Activated CD4-positive, CD25-positive, alpha-beta regulatory T cell treated with anti-CD3 and anti-CD28 coated beads, Interleukin-2, amount 50 U/mL, for 72 hours (primary cell): Measurements from ENCODE around the gene PHEX.

ENCODE experiments used
- DNase-seq: peaks from one replicate; pipeline ENCODE4 v3.0.0; 2021

The PHEX gene

DNA sequence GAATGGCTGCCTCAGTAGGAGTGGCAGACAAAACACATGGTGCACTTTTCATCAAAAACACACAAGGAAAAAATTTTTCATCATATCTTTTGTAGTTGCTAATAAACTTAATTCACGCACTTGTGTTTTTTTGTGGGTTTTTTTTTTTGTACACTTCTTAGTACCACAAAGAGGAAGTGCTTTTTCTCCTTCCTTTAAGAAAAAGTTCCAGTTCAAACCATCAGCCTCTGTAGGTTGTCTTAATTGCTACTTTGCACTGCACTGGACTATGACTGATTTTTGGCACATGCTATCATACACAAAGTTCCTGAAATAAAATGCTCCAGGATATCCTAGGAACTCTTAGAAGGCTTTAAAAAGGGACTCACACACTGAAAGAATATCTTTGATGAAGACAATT lies at the start of gene PHEX:
PHEX (plus strand) TSS at position 242 of the 400 bp plus-strand sequence. CDS start 681 bp downstream, outside the sequence.
- no peak for DNase-seq

DNA sequence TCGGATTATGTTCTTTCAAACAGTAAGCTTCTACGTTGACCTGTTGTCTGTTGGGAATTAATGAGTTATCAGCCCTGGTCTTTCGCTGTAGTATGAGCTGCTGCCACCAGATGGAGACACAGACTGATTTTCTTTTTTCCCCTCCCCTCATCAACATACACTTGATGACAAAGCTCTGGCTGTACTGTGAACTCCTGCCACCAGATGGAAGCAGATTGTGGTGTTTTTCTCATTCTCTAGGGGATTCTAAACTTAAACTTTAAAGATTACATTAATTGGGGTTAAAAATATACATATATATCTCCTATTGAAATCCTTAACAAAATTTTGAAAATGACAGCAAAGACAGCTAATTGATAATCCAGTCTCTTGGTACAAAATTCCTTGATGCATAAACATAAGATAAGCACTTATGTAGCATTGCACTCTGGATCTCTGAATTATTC lies 46.8 kb upstream of the PHEX start:
- peak; percentile 59 for DNase-seq

DNA sequence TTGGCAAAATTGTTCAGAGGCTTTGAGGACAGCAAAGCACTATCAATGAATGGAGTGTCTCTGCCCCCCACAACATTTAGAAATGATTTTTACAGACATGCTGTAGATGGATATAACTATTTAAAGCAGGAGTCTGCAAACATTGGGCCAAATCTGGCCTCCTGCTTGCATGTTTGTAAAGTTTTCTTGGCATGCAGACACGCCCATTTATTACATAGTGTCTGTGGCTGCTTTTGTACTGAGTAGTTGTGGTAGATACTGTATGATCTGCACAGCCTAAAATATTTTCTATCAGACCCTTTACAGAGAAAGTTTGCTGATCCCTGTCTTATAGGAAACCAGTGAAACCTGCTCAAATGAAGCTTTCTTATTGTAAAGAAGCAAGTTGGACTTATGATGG lies 45.5 kb upstream of the PHEX start:
- DNase-seq, result no peak

DNA sequence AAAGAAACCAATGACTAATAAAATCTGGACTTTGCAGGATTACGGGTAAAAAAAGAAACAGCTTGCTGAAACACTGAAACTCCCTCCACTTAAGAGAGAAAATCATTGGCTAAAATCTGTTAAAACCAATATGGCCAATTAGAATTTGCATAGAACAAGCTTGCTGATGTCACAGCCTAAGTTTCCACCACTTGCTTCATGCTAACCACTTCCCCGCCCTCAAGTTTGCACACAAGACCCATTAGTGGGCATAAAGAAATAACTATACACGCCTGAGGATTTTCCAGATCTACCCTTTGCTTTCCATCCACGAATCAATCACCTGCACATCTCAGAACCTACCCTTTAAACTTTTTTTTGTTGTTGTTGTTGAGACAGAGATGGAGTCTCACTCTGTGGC lies 42.7 kb upstream of the PHEX start:
- no peak for DNase-seq

DNA sequence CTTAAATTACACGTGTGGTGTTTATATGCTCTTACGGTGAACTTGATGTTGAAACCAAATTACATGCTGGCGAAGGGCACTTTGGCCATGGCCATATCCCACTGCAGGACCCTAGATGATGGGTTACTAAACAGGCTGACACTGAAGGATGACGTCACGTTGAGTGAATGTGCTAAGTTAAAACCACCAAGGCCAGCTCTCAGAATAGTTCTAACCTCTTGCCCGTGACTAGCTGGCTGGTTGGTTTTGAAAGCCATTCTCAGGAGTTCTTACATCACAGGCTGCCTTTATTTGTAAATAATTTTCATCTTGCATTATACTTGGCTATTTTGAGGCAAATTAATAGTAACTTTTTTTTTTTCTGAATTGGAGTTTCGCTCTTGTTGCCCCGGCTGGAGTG lies 41.3 kb upstream of the PHEX start:
- no peak for DNase-seq

DNA sequence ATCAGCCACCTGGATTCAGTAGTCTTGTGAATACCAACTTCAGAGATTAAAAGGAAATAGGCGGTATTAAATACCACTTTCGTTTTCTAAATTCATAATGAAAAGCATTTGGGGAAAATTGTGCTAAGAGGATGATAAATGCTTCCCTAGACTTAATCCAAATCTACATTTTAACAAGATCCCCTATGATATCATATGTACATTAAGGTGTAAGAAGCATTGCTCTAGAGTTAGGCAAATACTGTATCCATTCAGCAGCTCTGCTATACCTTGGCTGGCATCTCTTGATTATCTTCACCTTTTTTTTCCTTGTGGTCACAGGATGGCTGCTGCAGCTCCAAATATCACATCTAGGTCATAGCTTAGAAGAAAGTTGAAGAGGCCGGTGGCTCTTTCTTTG lies 40.6 kb upstream of the PHEX start:
- no peak for DNase-seq

DNA sequence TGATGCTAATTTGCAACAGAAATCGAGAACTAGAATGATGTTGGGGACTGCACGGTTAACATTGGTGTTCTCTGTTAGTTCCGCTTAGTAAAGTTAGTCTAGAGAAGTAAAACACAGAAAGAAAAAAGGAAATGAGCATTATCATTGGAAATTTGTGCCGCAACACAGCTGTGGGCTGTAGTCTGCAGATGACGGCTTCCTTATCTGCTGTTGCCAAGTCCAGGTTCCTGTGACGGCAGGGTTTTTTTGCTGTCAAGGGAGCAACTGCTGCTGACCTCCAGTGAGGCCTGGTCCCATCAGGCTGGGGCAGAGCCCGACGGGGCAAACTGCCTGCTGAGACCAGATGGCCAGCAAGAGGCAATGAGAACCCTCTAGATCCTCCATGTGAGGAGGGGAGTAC lies 38.9 kb upstream of the PHEX start:
- no peak for DNase-seq

DNA sequence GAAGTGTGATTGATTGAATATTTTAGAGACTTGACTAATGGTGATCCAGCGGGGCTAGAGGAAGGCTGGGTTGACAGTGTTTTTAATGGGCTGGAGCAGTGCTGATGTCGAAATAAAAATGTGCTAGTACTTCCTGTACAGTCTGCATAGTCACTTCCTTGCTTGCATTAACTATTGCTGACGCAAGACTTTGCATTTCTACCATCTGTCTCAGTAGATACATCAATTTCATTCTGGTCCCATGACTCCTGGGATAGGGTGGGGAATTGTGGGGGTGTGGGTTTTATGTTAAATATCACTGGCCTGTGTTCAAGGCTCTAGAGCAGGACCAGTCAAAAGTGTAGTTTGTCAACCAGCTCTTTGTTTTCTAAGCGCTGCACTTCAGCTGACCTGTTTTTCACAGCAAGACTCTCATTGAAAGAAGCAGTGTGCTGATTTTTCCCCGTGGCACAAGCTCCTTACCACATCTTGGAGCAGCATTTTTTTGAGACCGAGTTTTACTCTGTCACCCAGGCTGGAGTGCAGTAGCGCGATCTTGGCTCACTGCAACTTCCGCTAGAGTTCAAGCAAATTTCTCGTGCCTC lies 35.2 kb upstream of the PHEX start:
- no peak for DNase-seq

DNA sequence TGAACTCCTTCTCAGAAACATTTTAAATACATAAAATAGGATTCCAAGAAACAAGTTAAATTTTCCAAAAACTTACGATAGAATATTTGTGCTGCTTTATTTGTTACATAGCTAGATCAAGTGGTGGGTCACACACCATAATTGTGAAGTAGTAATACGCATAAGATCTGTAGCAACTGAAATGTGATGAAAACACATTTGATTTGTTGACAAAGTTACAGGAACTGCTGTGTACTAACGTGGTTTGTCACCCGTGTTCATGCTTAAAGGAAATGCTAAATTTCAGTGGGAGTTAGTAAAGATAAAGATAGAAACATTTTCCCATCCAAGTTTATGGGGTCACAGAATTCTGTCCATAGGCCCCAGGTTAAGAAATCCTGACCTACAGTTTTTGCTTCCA lies 34.1 kb upstream of the PHEX start:
- no peak for DNase-seq

DNA sequence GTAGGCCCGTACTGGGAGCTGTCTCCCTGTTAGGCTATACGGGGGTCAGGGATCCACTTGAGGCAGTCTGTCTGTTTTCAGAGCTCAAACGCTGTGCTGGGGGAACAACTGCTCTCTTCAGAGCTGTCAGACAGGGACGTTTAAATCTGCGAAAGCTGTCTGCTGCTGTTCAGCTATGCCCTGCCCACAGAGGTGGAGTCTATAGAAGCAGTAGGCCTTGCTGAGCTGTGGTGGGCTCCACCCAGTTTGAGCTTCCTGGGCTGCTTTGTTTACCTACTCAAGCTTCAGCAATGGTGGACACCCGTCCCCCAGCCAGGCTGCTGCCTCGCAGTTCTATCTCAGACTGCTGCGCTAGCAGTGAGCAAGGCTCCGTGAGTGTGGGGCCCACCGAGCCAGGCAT lies 27.3 kb upstream of the PHEX start:
- DNase-seq, result no peak

DNA sequence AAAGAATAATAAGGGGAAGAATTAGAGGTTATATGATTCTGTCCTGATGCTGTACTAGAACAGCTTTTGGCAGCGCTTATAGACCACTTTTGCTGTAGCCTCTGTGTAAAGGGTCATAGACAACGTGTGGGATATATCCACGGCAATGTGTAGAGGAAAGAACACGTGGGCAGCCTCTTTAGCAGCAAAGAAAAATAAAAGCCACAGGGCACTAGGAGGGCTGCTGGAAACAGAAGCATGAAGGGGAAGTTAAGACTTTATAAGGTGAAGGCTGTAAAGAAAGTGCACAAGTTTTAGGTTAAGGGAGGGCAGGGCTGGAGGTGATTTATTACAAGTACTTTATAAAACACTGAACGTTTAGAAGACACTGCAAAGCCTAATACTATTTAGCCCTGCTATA lies 20.1 kb upstream of the PHEX start:
- DNase-seq, result no peak

DNA sequence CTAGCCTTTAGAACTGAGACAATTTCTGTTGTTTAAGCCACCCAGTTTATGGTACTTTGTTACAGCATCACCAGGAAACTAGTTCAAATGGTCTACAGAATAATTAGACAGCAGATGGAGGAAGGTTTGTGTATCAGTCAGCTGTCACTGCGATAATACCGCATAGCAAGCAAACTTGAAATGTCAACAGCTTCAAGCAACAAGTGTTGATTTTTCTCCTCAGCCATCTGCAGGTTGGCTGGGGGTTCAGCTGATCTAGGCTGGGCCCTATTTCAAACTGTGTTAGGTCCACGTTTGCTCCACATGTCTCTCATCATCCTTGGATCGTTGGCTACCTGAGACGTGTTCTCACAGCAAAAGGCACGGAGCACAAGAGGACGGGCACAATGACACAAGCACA lies 19.2 kb upstream of the PHEX start:
- DNase-seq, result no peak

DNA sequence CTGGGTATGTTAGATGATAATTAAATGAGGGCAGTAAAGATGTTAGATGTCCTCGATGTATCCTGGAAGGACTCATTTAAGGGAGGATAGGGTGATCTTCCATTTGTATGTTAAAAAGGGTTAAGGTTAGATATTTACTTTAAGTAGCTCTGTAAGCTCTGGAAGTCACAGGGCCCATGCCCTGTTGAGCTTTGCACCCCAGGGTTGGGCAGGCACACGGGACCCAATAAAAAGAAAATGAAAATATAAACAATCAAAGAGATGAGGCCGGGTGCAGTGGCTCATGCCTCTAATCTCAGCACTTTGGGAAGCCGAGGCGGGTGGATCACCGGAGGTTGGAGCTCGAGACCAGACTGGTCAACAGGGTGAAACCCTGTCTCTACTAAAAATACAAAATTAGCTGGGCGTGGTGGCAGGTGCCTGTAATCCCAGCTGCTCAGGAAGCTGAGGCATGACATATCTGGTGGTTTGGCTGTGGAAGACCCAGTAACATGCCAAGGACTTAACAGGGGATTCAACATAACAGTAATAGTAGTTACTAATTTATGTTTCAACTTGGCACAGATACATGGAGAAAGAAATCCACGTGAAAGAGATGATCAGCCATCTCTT lies 16.9 kb upstream of the PHEX start:
- DNase-seq, result no peak

DNA sequence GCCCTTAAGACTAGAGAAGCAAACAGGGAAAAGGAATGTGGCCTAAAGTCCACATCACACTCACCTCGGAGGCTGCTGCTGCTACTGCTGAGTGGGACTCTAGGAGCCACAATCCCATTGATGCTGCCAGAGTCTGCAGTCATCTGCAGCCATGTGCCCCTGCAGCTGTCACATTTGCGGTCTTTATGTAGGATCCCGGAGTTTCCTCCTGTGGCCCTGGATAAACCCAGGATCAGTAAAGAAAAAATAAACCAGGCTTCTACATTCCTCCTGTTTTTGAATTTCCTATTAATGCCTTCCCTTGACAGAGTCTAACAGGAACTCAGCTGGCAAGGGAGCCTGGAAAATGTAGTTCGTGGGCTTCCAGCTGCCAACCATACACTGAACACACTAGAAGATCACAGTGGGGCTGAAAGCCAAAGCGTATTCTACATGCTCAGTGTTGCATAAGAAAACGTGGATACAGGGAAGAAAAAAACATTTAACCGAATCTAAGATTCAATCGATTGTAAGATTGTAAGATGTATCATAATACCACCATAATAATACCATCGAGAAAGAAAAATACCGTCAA lies 10.3 kb upstream of the PHEX start:
- DNase-seq, result no peak

DNA sequence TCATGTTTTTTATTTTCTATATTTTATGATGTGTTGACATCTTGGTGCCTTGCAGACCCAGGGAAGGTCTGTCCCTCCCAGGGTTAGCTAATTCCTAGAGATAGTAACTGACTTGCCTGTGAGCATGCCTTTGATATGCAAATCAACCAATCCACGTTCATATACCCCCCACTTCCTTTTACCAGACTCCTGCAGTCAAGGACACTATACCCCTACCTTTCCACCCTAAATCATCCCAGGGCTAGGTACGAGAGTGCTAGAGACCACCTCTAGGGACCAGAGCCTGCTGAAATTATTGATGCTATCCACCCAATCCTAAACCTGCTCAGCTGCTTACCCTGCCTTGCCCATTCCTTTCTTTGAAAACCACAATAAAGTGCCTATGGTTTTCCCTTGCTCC lies 7.5 kb upstream of the PHEX start:
- no peak for DNase-seq

DNA sequence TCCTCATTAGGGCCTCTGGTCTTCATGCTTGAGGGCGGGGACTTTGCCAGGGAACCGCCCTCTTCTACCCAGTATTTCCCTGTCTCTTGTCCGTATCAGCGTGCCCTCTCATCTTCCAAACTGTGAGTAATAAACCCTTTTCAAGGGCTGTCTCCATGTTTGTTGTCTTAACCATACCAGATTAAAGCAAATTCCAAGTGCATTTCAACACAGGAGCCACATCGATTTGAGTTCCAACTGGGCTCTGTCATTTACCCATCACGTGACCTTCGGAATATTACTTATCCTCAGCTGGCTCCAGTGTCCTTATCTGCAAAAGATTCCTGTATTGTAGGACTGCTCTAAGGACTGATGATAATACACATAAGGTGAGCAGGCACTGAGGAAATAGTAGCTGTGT lies 6.4 kb upstream of the PHEX start:
- no peak for DNase-seq

DNA sequence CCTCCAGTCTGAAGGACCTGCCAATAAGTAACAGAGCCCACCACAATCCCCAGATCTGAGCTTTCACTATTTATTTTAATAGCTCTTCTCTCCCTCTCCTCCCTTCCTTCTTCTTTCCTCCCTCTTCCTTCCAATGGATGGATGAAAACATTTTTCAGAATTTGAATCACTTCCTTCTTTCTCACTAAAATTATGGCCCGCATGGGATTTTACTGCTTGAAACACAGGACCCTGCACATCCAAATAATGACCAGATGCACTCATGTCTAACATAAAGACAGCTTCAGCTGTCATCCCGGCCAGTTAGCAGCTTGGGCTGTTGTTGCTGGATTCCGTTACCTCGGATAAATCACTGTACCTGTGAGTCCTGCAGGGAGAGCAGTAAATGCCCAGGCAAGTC lies 5.4 kb upstream of the PHEX start:
- no peak for DNase-seq

DNA sequence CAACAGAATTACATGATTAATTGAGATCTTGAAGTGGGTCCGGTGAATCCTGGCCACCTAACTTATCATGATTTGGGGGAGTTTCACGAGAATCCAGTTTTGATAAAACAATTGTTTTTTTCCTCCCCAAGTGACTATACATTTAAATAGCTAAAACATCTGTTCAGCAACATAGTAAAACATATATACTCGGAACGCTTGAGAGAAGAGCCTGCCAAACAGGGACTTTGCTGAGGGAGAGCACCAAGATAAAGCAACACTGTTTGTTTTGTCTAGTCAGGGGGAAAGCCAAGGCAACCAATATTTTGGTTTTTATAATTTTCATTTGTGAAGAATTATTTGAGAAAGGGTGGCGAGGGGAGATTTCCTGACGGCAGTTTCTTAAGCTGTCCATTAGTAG lies 381 bp downstream of the PHEX start:
- no peak for DNase-seq

DNA sequence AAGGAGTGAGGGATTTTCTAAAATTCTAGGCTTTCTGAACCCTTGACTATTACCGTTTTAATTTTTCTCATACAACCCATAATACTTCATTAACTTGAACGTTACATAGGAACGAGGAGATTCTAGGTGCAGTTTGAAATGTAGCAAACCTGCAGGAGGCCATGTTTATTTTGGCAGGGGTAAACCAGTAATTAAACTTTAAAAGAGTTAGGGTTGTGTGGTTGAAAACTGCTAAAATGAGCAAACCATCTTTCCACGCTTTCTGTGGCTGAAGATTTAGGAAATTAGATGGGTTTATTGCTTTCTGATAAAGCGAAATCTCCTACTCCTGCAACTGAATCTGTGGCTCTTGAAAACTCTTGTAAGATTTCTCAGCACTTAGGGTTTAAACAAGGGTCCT lies 1.7 kb downstream of the PHEX start:
- DNase-seq, result no peak

DNA sequence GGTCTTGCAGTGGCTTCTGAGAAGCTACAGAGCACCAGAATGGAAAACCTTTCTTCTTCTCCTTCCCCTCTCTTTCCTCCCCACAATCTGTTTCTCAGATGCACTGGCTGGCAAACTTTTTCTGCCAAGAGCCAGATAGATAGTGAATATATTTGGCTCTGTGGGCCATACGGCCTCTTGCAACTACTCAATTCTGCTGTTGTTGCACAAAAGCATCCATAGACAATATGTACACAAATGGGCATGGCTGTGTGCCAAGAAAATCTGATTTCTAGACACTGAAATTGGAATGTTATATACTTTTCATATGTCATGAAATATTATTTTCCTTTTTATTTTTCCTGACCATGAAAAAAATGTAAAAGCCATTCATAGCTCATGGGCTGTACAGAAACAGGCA lies 3.1 kb downstream of the PHEX start:
- no peak for DNase-seq

DNA sequence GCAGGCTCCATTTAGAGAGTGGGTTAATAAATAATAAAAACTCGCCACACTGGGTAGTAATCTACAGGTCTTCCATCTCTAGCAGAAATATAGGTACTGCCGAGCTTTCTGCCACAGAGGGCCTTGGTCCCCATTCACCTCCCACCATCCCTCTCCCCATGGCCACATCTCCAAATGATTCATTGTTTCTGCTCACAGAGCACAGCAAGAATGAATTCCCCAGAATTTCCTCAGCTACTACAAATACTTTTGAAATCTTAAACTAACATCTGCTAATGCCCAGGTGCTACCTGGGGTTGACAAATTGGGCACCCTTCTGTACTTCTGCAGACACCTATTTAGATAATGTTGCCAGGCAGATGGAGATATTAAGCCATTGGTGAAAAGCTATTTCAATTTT lies 5.1 kb downstream of the PHEX start:
- no peak for DNase-seq

DNA sequence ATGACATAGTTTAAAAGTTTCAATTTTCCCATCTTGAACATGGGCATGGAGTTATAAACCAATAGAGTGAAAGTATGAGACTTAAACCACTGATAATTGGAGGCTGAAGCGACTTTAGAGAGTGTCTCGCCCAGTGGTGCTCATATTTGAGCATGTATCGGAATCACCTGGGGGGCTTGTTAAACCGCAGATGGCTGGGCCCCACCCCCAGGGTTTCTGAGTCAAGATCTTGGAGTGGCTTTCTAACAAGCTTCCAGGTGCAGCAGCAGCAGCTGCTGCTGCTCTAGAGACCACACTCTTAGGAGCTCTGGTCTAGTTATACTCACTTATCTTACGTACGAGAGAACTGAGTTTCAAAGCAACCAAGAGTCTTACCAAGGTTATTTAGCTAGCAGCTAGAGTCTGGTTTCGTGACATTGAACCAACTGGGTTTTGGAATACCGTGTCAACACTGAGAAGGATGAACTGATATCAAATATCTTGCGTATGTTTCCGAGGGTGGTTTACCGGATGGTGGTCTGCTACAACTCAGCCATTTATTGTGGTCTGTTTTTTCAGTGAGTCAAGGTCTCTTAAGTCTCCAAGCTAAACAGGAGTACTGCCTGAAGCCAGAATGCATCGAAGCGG lies 5.9 kb downstream of the PHEX start:
- DNase-seq, result no peak

DNA sequence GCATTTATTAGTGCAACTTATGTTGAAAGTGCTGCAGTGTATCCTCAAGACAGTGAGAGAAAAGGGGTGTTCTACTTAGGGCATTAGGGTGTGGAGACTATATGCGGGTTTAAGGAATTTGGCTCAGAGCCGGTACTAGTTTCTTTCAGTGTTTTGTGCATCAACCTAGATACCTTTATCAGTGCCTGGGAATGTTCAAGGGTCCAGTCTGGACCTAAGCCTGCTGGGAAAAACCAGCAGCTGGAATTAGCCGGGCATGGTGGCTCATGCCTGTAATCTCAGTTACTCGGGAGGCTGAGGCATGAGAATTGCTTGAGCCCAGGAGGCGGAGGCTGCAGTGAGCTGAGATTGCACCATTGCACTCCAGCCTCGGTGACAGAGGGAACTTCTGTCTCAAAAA lies 7.4 kb downstream of the PHEX start:
- DNase-seq, result no peak

DNA sequence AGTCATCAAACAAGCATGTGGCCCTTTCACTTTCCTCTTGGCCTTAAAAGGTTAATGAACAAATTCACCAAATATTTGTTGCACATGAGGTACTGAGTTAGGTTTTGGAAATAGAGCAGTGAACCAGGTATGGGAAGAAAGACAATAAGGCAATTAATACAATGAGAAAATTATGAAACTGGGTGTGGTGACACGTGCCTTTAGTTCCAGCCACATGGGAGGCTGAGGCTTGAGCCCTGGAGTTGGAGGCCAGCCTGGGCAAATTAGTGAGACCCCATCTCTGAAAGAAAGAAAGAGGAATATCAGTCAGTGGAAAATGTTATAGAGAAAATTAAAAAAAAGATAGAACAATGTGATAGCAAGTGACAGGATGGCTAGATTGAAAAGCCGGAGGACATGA lies 8.1 kb downstream of the PHEX start:
- no peak for DNase-seq
